RWPE2 (cell line): ENCODE measurements around the gene CTNND2.

ENCODE experiments used
- ATAC-seq: fragments of 200-7000 bp; cut with Tn5 transposase; 3 replicates; pipeline ENCODE4 v1.9.1; 2021; ENCODE audit warnings: low read depth
- DNase-seq: peaks from one replicate; pipeline ENCODE4 v3.0.0-alpha.2; 2020; ENCODE audit warnings: low spot score
- H3K27ac ChIP-seq: fragments of 450-650 bp; 2 replicates; pipeline ENCODE4 v1.5.1; 2017; ENCODE audit warnings: mild to moderate bottlenecking; ENCODE audit not compliant: poor library complexity, severe bottlenecking
- H3K27me3 ChIP-seq: fragments of 250-450 bp; sonication (Bioruptor Pico); 2 replicates; pipeline ENCODE4 v1.5.1; 2021; ENCODE audit warnings: mild to moderate bottlenecking, moderate library complexity; ENCODE audit not compliant: insufficient read depth, poor library complexity, severe bottlenecking
- H3K36me3 ChIP-seq: fragments of 250-450 bp; sonication (Bioruptor Pico); 2 replicates; pipeline ENCODE4 v1.5.1; 2020; ENCODE audit warnings: low read depth, mild to moderate bottlenecking, moderate library complexity
- H3K4me1 ChIP-seq: fragments of 250-450 bp; sonication (Bioruptor Pico); 2 replicates; pipeline ENCODE4 v1.5.1; 2021; ENCODE audit warnings: mild to moderate bottlenecking, moderate library complexity; ENCODE audit not compliant: insufficient read depth, poor library complexity, severe bottlenecking
- H3K4me3 ChIP-seq: fragments of 250-450 bp; sonication (Bioruptor Pico); 2 replicates; pipeline ENCODE4 v1.5.1; 2021; ENCODE audit warnings: mild to moderate bottlenecking, moderate library complexity; ENCODE audit not compliant: severe bottlenecking
- H3K9me3 ChIP-seq: fragments of 250-450 bp; sonication (Bioruptor Pico); 2 replicates; pipeline ENCODE4 v1.5.1; 2021; ENCODE audit warnings: mild to moderate bottlenecking, moderate library complexity; ENCODE audit not compliant: severe bottlenecking
- TF ChIP-seq, protein P1 (sequence below): fragments of 450-650 bp; IDR thresholded peaks from one replicate; pipeline ENCODE4 v1.5.1; 2017; ENCODE audit warnings: mild to moderate bottlenecking, moderate library complexity; ENCODE audit not compliant: poor library complexity, severe bottlenecking

CTNND2 gene, protein sequence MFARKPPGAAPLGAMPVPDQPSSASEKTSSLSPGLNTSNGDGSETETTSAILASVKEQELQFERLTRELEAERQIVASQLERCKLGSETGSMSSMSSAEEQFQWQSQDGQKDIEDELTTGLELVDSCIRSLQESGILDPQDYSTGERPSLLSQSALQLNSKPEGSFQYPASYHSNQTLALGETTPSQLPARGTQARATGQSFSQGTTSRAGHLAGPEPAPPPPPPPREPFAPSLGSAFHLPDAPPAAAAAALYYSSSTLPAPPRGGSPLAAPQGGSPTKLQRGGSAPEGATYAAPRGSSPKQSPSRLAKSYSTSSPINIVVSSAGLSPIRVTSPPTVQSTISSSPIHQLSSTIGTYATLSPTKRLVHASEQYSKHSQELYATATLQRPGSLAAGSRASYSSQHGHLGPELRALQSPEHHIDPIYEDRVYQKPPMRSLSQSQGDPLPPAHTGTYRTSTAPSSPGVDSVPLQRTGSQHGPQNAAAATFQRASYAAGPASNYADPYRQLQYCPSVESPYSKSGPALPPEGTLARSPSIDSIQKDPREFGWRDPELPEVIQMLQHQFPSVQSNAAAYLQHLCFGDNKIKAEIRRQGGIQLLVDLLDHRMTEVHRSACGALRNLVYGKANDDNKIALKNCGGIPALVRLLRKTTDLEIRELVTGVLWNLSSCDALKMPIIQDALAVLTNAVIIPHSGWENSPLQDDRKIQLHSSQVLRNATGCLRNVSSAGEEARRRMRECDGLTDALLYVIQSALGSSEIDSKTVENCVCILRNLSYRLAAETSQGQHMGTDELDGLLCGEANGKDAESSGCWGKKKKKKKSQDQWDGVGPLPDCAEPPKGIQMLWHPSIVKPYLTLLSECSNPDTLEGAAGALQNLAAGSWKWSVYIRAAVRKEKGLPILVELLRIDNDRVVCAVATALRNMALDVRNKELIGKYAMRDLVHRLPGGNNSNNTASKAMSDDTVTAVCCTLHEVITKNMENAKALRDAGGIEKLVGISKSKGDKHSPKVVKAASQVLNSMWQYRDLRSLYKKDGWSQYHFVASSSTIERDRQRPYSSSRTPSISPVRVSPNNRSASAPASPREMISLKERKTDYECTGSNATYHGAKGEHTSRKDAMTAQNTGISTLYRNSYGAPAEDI (N-terminal part only)

DNA sequence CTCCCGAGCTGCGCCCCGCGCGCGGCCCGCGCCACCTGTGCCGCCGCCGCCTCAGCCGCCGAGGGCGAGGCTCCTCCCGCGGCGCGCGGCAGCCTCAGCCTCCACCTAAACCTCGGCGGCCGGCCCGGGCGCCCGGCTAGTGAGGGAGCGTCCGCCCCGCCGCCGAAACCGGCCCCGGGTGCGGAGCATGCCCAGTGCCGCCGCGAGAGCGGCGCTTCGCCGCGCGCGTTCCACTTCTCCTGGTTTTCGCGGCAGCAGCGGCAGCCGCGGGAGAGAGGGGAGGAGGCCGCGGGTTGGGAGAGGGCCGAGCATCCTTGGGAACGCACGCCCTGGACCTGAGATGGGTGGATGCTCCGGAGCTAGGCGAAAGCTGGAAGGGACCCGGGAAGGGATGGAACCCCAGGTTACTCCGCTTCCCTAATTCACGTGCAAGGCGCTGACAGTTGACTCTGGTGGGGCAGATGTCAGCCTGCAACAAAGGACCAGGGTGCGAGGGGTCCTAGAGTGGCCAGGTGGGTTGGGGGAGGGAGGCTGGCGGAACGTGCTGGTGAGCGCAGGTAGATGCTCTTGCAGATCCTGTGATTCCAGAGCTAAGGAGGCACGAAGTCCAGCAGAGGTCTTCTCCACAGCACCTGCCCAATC, at the start of gene CTNND2:
Gene CTNND2 (minus strand): TSS at position 182 of the 642 bp plus-strand sequence. CDS start 593 bp downstream, outside the sequence.
- DNase-seq, result no peak
- Histone ChIP-seq H3K27me3 (peaks cover 91% of the 10 kb centered on the region), H3K4me1 (no peaks in the 10 kb centered on the region), H3K4me3 (peak within 1 kb of the TSS; percentile 38), H3K27ac (no peak within 1 kb of the TSS), H3K9me3 (no peaks in the 10 kb centered on the region), H3K36me3 (no peaks in the 10 kb centered on the region)
- peak; percentile 68 for ATAC-seq
- TF ChIP-seq, protein P1, sequence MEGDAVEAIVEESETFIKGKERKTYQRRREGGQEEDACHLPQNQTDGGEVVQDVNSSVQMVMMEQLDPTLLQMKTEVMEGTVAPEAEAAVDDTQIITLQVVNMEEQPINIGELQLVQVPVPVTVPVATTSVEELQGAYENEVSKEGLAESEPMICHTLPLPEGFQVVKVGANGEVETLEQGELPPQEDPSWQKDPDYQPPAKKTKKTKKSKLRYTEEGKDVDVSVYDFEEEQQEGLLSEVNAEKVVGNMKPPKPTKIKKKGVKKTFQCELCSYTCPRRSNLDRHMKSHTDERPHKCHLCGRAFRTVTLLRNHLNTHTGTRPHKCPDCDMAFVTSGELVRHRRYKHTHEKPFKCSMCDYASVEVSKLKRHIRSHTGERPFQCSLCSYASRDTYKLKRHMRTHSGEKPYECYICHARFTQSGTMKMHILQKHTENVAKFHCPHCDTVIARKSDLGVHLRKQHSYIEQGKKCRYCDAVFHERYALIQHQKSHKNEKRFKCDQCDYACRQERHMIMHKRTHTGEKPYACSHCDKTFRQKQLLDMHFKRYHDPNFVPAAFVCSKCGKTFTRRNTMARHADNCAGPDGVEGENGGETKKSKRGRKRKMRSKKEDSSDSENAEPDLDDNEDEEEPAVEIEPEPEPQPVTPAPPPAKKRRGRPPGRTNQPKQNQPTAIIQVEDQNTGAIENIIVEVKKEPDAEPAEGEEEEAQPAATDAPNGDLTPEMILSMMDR, result no peak

GRCh38 chr5:11946317-11946716, 42.1 kb upstream of the CTNND2 start:
- peak overlapping the region; percentile 49 for H3K27ac ChIP-seq
- H3K27me3 ChIP-seq, result no peaks in the 10 kb centered on the region
- peaks cover 14% of the 10 kb centered on the region for H3K4me1 ChIP-seq
- DNase-seq (no peak), ATAC-seq (peak; percentile 91)
- no peak overlapping the region for H3K4me3 ChIP-seq
- H3K9me3 ChIP-seq, result no peaks in the 10 kb centered on the region
- no peaks in the 10 kb centered on the region for H3K36me3 ChIP-seq
- TF ChIP-seq, protein P1, result no peak

GRCh38 chr5:11941566-11941965, 37.3 kb upstream of the CTNND2 start:
- peaks cover 10% of the 10 kb centered on the region for H3K4me1 ChIP-seq
- ATAC-seq (peak; percentile 64; the same call in 2 of the 3 replicates), DNase-seq (no peak)
- H3K27ac ChIP-seq, result no peak overlapping the region
- no peaks in the 10 kb centered on the region for H3K36me3 ChIP-seq
- H3K27me3 ChIP-seq, result no peaks in the 10 kb centered on the region
- H3K9me3 ChIP-seq, result no peaks in the 10 kb centered on the region
- TF ChIP-seq, protein P1, result no peak
- no peak overlapping the region for H3K4me3 ChIP-seq

DNA sequence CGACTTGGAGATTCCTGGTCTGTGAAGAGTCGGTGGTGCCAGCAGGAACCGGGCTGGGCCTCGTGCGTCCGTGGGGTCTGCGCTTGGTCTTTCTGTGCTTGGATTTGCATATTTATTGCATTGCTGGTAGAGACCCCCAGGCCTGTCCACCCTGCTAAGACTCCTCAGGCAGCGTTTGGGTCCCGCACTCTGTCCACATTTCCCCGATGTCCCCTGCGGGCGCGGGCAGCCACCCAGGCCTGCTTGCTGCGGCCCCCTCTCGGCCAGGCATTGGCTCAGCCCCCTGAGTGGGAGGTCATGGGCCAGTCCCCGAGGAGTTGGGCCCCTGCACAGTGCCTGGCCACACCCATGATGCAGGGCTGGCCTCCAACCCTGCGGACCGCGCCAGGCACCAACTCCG, 27.4 kb upstream of the CTNND2 start:
- H3K27ac ChIP-seq, result no peak overlapping the region
- H3K27me3 ChIP-seq, result no peaks in the 10 kb centered on the region
- TF ChIP-seq, protein P1, result no peak
- no peak overlapping the region for H3K4me3 ChIP-seq
- H3K4me1 ChIP-seq, result no peaks in the 10 kb centered on the region
- no peak for DNase-seq
- H3K36me3 ChIP-seq, result no peaks in the 10 kb centered on the region
- no peak for ATAC-seq
- H3K9me3 ChIP-seq, result no peaks in the 10 kb centered on the region
